MM.1S (cell line): ENCODE data around the gene CELF5.

ENCODE experiments used
- CTCF ChIP-seq: fragments of 300-600 bp; sonication (generic); IDR thresholded peaks from 2 replicates; pipeline ENCODE4 v1.5.1; 2016; ENCODE audit warnings: antibody characterized with exemption, low read length, mixed read lengths
- EZH2phosphoT487 ChIP-seq: fragments of 300-600 bp; sonication (generic); IDR thresholded peaks from 2 replicates; pipeline ENCODE4 v1.6.1; 2018; ENCODE audit warnings: antibody characterized with exemption, low read length

GRCh38 chr19:3313199-3313575, 88.7 kb downstream of the CELF5 start:
- TF ChIP-seq CTCF: no peak
- no peak for TF ChIP-seq EZH2phosphoT487
